HEK293 (cell line): ENCODE measurements around the gene PROSER3.

Experiments used
- CTCF ChIA-PET: fragments of 350-600 bp; formaldehyde crosslinking; extraction: SDS; loops from one replicate; lab custom pipeline; 2021; ENCODE audit warnings: antibody characterized with exemption; lab: Yijun Ruan, JAX
- POLR2A ChIA-PET: fragments of 300-600 bp; formaldehyde crosslinking; extraction: SDS; loops from one replicate; lab custom pipeline; 2020; ENCODE audit warnings: antibody characterized with exemption, inconsistent platforms; lab: Yijun Ruan, JAX
- H3K27ac ChIP-seq: fragments of 200-500 bp; sonication (Bioruptor generic); 2 replicates; pipeline ENCODE4 v1.5.1; 2014; ENCODE audit warnings: low read depth, low read length, control low read depth, inconsistent platforms; ENCODE audit errors: extremely low read depth
- H3K36me3 ChIP-seq, 2 experiments: fragments of 200-500 bp in 1 of 2; sonication (Bioruptor generic) in 1 of 2; 1 replicate in 1 of 2; 2 replicates in 1 of 2; pipeline ENCODE4 v1.5.1; 2014 to 2017; ENCODE audit warnings: inconsistent platforms in 2 of 2, low read length in 2 of 2; ENCODE audit not compliant: control insufficient read depth in 2 of 2, insufficient read depth in 1 of 2
- H3K4me1 ChIP-seq: fragments of 200-500 bp; sonication (Bioruptor generic); 2 replicates; pipeline ENCODE4 v1.5.1; 2014; ENCODE audit warnings: mild to moderate bottlenecking, low read length, inconsistent platforms; ENCODE audit not compliant: control insufficient read depth, insufficient read depth
- H3K4me3 ChIP-seq: 2 replicates; pipeline ENCODE4 v1.5.1; 2011; ENCODE audit warnings: low read depth, mild to moderate bottlenecking, control low read depth, low read length, moderate library complexity
- H3K9me3 ChIP-seq: fragments of 200-500 bp; sonication (Bioruptor generic); 2 replicates; pipeline ENCODE4 v1.5.1; 2014; ENCODE audit warnings: low read depth, low read length, inconsistent platforms; ENCODE audit not compliant: control insufficient read depth, insufficient read depth
- BCL11B ChIP-seq: fragments of 450-650 bp; formaldehyde crosslinking; IDR thresholded peaks from 2 replicates; pipeline ENCODE4 v1.5.1; 2016; ENCODE audit warnings: low read depth, missing biosample characterization, missing genetic modification characterization
- GLI4 ChIP-seq: fragments of 450-650 bp; formaldehyde crosslinking; IDR thresholded peaks from 2 replicates; pipeline ENCODE4 v1.5.1; 2016; ENCODE audit warnings: missing biosample characterization, missing genetic modification characterization
- GLIS1 ChIP-seq: fragments of 450-650 bp; formaldehyde crosslinking; IDR thresholded peaks from 2 replicates; pipeline ENCODE4 v1.5.1; 2016; ENCODE audit warnings: missing biosample characterization, missing genetic modification characterization
- GLIS2 ChIP-seq: fragments of 450-650 bp; formaldehyde crosslinking; IDR thresholded peaks from 2 replicates; pipeline ENCODE4 v1.5.1; 2016; ENCODE audit warnings: missing biosample characterization, missing genetic modification characterization
- KLF17 ChIP-seq: fragments of 450-650 bp; formaldehyde crosslinking; IDR thresholded peaks from 2 replicates; pipeline ENCODE4 v1.5.1; 2016; ENCODE audit warnings: missing biosample characterization, missing genetic modification characterization
- OSR2 ChIP-seq: fragments of 450-650 bp; formaldehyde crosslinking; IDR thresholded peaks from 2 replicates; pipeline ENCODE4 v1.5.1; 2016; ENCODE audit warnings: missing biosample characterization, missing genetic modification characterization
- PATZ1 ChIP-seq: fragments of 450-650 bp; formaldehyde crosslinking; IDR thresholded peaks from 2 replicates; pipeline ENCODE4 v1.5.1; 2016; ENCODE audit warnings: missing biosample characterization, missing genetic modification characterization
- REPIN1 ChIP-seq: fragments of 450-650 bp; formaldehyde crosslinking; IDR thresholded peaks from 2 replicates; pipeline ENCODE4 v1.5.1; 2017; ENCODE audit warnings: missing biosample characterization, missing genetic modification characterization, low read depth
- ZBTB10 ChIP-seq: fragments of 450-650 bp; formaldehyde crosslinking; IDR thresholded peaks from 2 replicates; pipeline ENCODE4 v1.5.1; 2016; ENCODE audit warnings: missing biosample characterization, missing genetic modification characterization
- ZBTB17 ChIP-seq: fragments of 450-650 bp; formaldehyde crosslinking; IDR thresholded peaks from 2 replicates; pipeline ENCODE4 v1.5.1; 2016; ENCODE audit warnings: missing biosample characterization, missing genetic modification characterization
- ZBTB6 ChIP-seq: fragments of 450-650 bp; formaldehyde crosslinking; IDR thresholded peaks from 2 replicates; pipeline ENCODE4 v1.5.1; 2017; ENCODE audit warnings: missing biosample characterization, missing genetic modification characterization
- ZNF140 ChIP-seq: fragments of 450-650 bp; formaldehyde crosslinking; IDR thresholded peaks from 2 replicates; pipeline ENCODE4 v1.5.1; 2016; ENCODE audit warnings: missing biosample characterization, missing genetic modification characterization
- ZNF146 ChIP-seq: fragments of 450-650 bp; formaldehyde crosslinking; IDR thresholded peaks from 2 replicates; pipeline ENCODE4 v1.5.1; 2016; ENCODE audit warnings: missing biosample characterization, missing genetic modification characterization
- ZNF169 ChIP-seq: fragments of 450-650 bp; formaldehyde crosslinking; IDR thresholded peaks from 2 replicates; pipeline ENCODE4 v1.5.1; 2016; ENCODE audit warnings: missing biosample characterization, missing genetic modification characterization
- ZNF221 ChIP-seq: fragments of 450-650 bp; formaldehyde crosslinking; IDR thresholded peaks from 2 replicates; pipeline ENCODE4 v1.5.1; 2017; ENCODE audit warnings: missing biosample characterization, missing genetic modification characterization, borderline replicate concordance
- ZNF311 ChIP-seq: fragments of 450-650 bp; formaldehyde crosslinking; IDR thresholded peaks from 2 replicates; pipeline ENCODE4 v1.5.1; 2017; ENCODE audit warnings: missing biosample characterization, missing genetic modification characterization, borderline replicate concordance
- ZNF335 ChIP-seq: fragments of 450-650 bp; formaldehyde crosslinking; conservative IDR thresholded peaks from 2 replicates; pipeline ENCODE4 v1.5.1; 2016; ENCODE audit warnings: missing biosample characterization, missing genetic modification characterization
- ZNF366 ChIP-seq: fragments of 450-650 bp; formaldehyde crosslinking; conservative IDR thresholded peaks from 2 replicates; pipeline ENCODE4 v1.5.1; 2016; ENCODE audit warnings: missing biosample characterization, missing genetic modification characterization
- ZNF391 ChIP-seq: fragments of 450-650 bp; formaldehyde crosslinking; IDR thresholded peaks from 2 replicates; pipeline ENCODE4 v1.5.1; 2016; ENCODE audit warnings: low read depth, missing biosample characterization, missing genetic modification characterization, borderline replicate concordance
- ZNF398 ChIP-seq: fragments of 450-650 bp; formaldehyde crosslinking; IDR thresholded peaks from 2 replicates; pipeline ENCODE4 v1.5.1; 2017; ENCODE audit warnings: missing biosample characterization, missing genetic modification characterization
- ZNF416 ChIP-seq: fragments of 450-650 bp; formaldehyde crosslinking; IDR thresholded peaks from 2 replicates; pipeline ENCODE4 v1.5.1; 2016; ENCODE audit warnings: missing biosample characterization, missing genetic modification characterization
- ZNF580 ChIP-seq: fragments of 450-650 bp; formaldehyde crosslinking; IDR thresholded peaks from 2 replicates; pipeline ENCODE4 v1.5.1; 2016; ENCODE audit warnings: missing biosample characterization, missing genetic modification characterization
- ZNF600 ChIP-seq: fragments of 450-650 bp; formaldehyde crosslinking; IDR thresholded peaks from 2 replicates; pipeline ENCODE4 v1.5.1; 2016; ENCODE audit warnings: missing biosample characterization, missing genetic modification characterization
- ZNF624 ChIP-seq: fragments of 450-650 bp; formaldehyde crosslinking; IDR thresholded peaks from 2 replicates; pipeline ENCODE4 v1.5.1; 2017; ENCODE audit warnings: missing biosample characterization, missing genetic modification characterization
- ZNF777 ChIP-seq: fragments of 450-650 bp; formaldehyde crosslinking; IDR thresholded peaks from 2 replicates; pipeline ENCODE4 v1.5.1; 2017; ENCODE audit warnings: missing biosample characterization, missing genetic modification characterization, borderline replicate concordance
- ZSCAN30 ChIP-seq: fragments of 450-650 bp; IDR thresholded peaks from 2 replicates; pipeline ENCODE4 v1.5.1; 2018; ENCODE audit warnings: missing biosample characterization, mild to moderate bottlenecking, missing genetic modification characterization, moderate library complexity
- ZSCAN4 ChIP-seq: fragments of 450-650 bp; formaldehyde crosslinking; IDR thresholded peaks from 2 replicates; pipeline ENCODE4 v1.5.1; 2017; ENCODE audit warnings: missing biosample characterization, missing genetic modification characterization

The PROSER3 gene

GRCh38 chr19:35776102-35776788, 18.3 kb downstream of the PROSER3 start:
- Histone ChIP-seq H3K36me3 (peaks cover 25 to 26% of the 10 kb centered on the region in 2 experiments), H3K9me3 (no peaks in the 10 kb centered on the region), H3K4me1 (peaks cover 19% of the 10 kb centered on the region), H3K27ac (peak overlapping the region; percentile 48; the same call in 1 of the 2 replicates), H3K4me3 (peak overlapping the region; percentile 59)
- TF ChIP-seq GLIS2 (tag by site-specific recombination) = peak; percentile 33
- TF ChIP-seq KLF17 (tag by site-specific recombination) = peak; percentile 28; the same call in 1 of the 2 replicates
- TF ChIP-seq REPIN1 (tag by site-specific recombination) = no peak
- TF ChIP-seq ZNF600 (tag by site-specific recombination) = peak; percentile 15; the same call in 1 of the 2 replicates
- TF ChIP-seq PATZ1 (tag by site-specific recombination) = peak; percentile 6
- TF ChIP-seq ZNF366 (tag by site-specific recombination) = peak; percentile 68
- no peak for TF ChIP-seq BCL11B (tag by site-specific recombination)
- TF ChIP-seq ZNF140 = no peak
- TF ChIP-seq GLI4 (tag by site-specific recombination) = no peak
- TF ChIP-seq ZNF311 (tag by site-specific recombination) = no peak
- TF ChIP-seq ZNF777 (tag by site-specific recombination) = 0 out of 2 replicates have a peak, but pooled peaks have one; percentile 23
- TF ChIP-seq ZBTB17 = 0 out of 2 replicates have a peak, but pooled peaks have one; percentile 30
- peak; percentile 1; the same call in 1 of the 2 replicates for TF ChIP-seq ZBTB10
- no peak for TF ChIP-seq ZSCAN4 (tag by site-specific recombination)
- peak; percentile 29; the same call in 1 of the 2 replicates for TF ChIP-seq ZBTB6 (tag by site-specific recombination)
- no peak for TF ChIP-seq OSR2
- no peak for TF ChIP-seq ZNF416 (tag by site-specific recombination)
- no peak for TF ChIP-seq ZNF391
- TF ChIP-seq ZNF624 (tag by site-specific recombination) = no peak
- TF ChIP-seq ZSCAN30 (tag by site-specific recombination) = no peak
- TF ChIP-seq ZNF335 (tag by site-specific recombination) = peak; percentile 72
- TF ChIP-seq ZNF169 (tag by site-specific recombination) = no peak
- no peak for TF ChIP-seq ZNF398
- no peak for TF ChIP-seq ZNF580
- no peak for TF ChIP-seq ZNF221 (tag by site-specific recombination)
- TF ChIP-seq ZNF146 (tag by site-specific recombination) = 0 out of 2 replicates have a peak, but pooled peaks have one; percentile 2
- TF ChIP-seq GLIS1 = no peak
- TF ChIP-seq, all 188 proteins: peak for 11
- CTCF ChIA-PET = interaction anchor here (1.0 to 2.6 kb wide), 3 partner anchors 44 to 266 kb away, joined by 3 to 8 read pairs (median 7); no protein-coding TSS in a partner anchor
- POLR2A ChIA-PET = interaction anchor here (0.6 to 2.0 kb wide), 7 partner anchors 9 to 74 kb away, joined by 3 to 8 read pairs (median 4); partner anchors contain the start of gene LIN37
